DMS 273 (cell line): Measurements from ENCODE around the gene C1orf53.
"Not testable (repeated sequence)": the region's sequence is repeated elsewhere in the genome, so short reads cannot be mapped to it uniquely, and the experiment has no call there.

ENCODE experiments used
- DNase-seq: peaks from one replicate; lab custom pipeline; 2025; ENCODE audit not compliant: unreplicated experiment; lab: John Stamatoyannopoulos, UW

The C1orf53 gene

GRCh38 chr1:197902454-197903195 is at the start of gene C1orf53:
C1orf53 (plus strand) TSS chr1:197902630; CDS start chr1:197902650, 20 bp downstream.
- peak; percentile 94 for DNase-seq

GRCh38 chr1:197855751-197856150 is 46.7 kb upstream of the C1orf53 start:
- DNase-seq, result not testable (repeated sequence)

GRCh38 chr1:197857477-197857876 is 45.0 kb upstream of the C1orf53 start:
- no peak for DNase-seq

GRCh38 chr1:197859024-197859423 is 43.4 kb upstream of the C1orf53 start:
- DNase-seq, result no peak

GRCh38 chr1:197862221-197862620 is 40.2 kb upstream of the C1orf53 start:
- no peak for DNase-seq

- no peak for DNase-seq
Measured at GRCh38 chr1:197862671-197863070, 39.8 kb upstream of the C1orf53 start.

- DNase-seq, result no peak
Measured at GRCh38 chr1:197865809-197866208, 36.6 kb upstream of the C1orf53 start.

- DNase-seq, result peak; percentile 64
Measured at GRCh38 chr1:197868751-197869489, 33.5 kb upstream of the C1orf53 start.

GRCh38 chr1:197869490-197870077 is 32.8 kb upstream of the C1orf53 start:
- DNase-seq, result no peak

- DNase-seq, result no peak
Measured at GRCh38 chr1:197876894-197877293, 25.5 kb upstream of the C1orf53 start.

GRCh38 chr1:197880385-197880784 is 22.0 kb upstream of the C1orf53 start:
- not testable (repeated sequence) for DNase-seq

- DNase-seq, result not testable (repeated sequence)
Measured at GRCh38 chr1:197882241-197882640, 20.2 kb upstream of the C1orf53 start.

- no peak for DNase-seq
Measured at GRCh38 chr1:197884173-197884572, 18.3 kb upstream of the C1orf53 start.

- DNase-seq, result no peak
Measured at GRCh38 chr1:197890936-197891335, 11.5 kb upstream of the C1orf53 start.

GRCh38 chr1:197892684-197893083 is 9.7 kb upstream of the C1orf53 start:
- DNase-seq, result no peak

GRCh38 chr1:197896301-197896700 is 6.1 kb upstream of the C1orf53 start:
- no peak for DNase-seq

- DNase-seq, result no peak
Measured at GRCh38 chr1:197899037-197899436, 3.4 kb upstream of the C1orf53 start.

GRCh38 chr1:197902131-197902453 is 338 bp upstream of the C1orf53 start:
- DNase-seq, result no peak

GRCh38 chr1:197903196-197903514 is 725 bp downstream of the C1orf53 start:
- DNase-seq, result no peak

GRCh38 chr1:197904126-197904787 is 1.8 kb downstream of the C1orf53 start:
- DNase-seq, result no peak

- no peak for DNase-seq
Measured at GRCh38 chr1:197905699-197906351, 3.4 kb downstream of the C1orf53 start.
